ENCODE results near the gene CEBPE. TPM values are rescaled to one million over a fixed set of nuclear protein-coding genes. Genes with fewer than 3 reads are reported as not detected.

Gene CEBPE
- total RNA-seq, 1 experiment from 2014 or later = not detected

DNA sequence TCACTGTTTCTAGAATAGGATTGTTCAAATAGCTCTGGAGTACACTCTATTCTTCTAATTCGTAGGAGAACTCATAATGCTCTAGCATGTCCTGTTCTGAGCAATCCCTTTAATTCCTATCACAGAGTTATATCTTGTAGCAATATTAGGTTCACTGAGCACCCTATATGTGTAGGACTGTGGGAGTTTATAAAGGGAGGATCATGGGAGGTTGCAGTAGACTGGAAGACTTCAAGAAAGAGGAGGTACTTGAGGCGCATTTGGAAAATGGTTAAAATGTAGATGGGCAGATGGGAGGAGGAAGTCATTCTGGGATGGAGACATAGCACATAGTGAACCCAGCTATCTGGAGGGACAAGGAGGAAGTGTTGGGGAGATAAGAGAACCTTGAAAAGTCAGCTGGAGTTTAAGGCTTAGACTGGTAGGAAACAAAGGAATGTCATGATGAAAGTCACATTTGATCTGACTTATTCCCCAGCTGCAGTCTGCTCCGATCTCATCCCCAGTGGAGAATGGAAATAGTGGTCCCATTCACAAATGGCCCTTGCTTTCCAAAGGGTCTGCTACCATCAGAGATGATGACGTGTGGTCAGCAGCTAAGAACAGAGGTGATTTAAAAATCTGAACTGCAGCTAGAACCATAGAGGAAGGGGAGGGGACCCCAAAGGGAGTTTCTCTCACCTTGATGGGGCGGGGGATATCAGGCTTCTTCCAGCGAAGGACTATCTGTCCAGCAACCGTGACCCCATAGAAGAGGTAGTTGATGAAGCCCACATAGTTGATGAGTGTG is 10.1 kb upstream of the CEBPE start:
- Mint-ChIP-seq H3K4me3 (ENCODE audit: low read depth, unreplicated experiment) (no peak overlapping the region), H3K27me3 (ENCODE audit: unreplicated experiment) (peaks cover 77% of the 10 kb centered on the region), H3K36me3 (ENCODE audit: insufficient read depth, unreplicated experiment) (no peaks in the 10 kb centered on the region), H3K27ac (ENCODE audit: unreplicated experiment) (no peak overlapping the region), H3K4me1 (ENCODE audit: low read depth, unreplicated experiment) (peaks cover 8% of the 10 kb centered on the region), H3K9me3 (ENCODE audit: low read depth, unreplicated experiment) (no peaks in the 10 kb centered on the region)
- no peak for TF ChIP-seq CTCF (IDR thresholded peaks at IDR 0.05; ENCODE audit: unreplicated experiment)
- no TSS peak for BruUV-seq (replicated peaks)
- no peak for DNase-seq
- CTCF ChIA-PET = interaction anchor here (1.6 kb wide), 1 partner anchor 58 kb away, joined by 6 read pairs; no protein-coding TSS in a partner anchor
- intact Hi-C loops (cut with micrococcal nuclease; ENCODE audit: unreplicated experiment) = no loop called here

GRCh38 chr14:23127861-23128260 is 8.8 kb upstream of the CEBPE start:
- TF ChIP-seq CTCF (IDR thresholded peaks at IDR 0.05; ENCODE audit: unreplicated experiment) = no peak
- no peaks in the 10 kb centered on the region for H3K9me3 Mint-ChIP-seq (ENCODE audit: low read depth, unreplicated experiment)
- no peaks in the 10 kb centered on the region for H3K36me3 Mint-ChIP-seq (ENCODE audit: insufficient read depth, unreplicated experiment)
- no peak overlapping the region for H3K4me3 Mint-ChIP-seq (ENCODE audit: low read depth, unreplicated experiment)
- no peak overlapping the region for H3K27ac Mint-ChIP-seq (ENCODE audit: unreplicated experiment)
- CTCF ChIA-PET = no interaction called here
- peaks cover 90% of the 10 kb centered on the region for H3K27me3 Mint-ChIP-seq (ENCODE audit: unreplicated experiment)
- BruUV-seq (replicated peaks) = no TSS peak
- H3K4me1 Mint-ChIP-seq (ENCODE audit: low read depth, unreplicated experiment) = peaks cover 21% of the 10 kb centered on the region
- no peak for DNase-seq
- intact Hi-C loops (cut with micrococcal nuclease; ENCODE audit: unreplicated experiment) = no loop called here

GRCh38 chr14:23126548-23127278 is 7.7 kb upstream of the CEBPE start:
- no peak for DNase-seq
- Mint-ChIP-seq H3K4me1 (ENCODE audit: low read depth, unreplicated experiment) (peaks cover 23% of the 10 kb centered on the region), H3K36me3 (ENCODE audit: insufficient read depth, unreplicated experiment) (no peaks in the 10 kb centered on the region), H3K9me3 (ENCODE audit: low read depth, unreplicated experiment) (no peaks in the 10 kb centered on the region), H3K4me3 (ENCODE audit: low read depth, unreplicated experiment) (no peak overlapping the region), H3K27me3 (ENCODE audit: unreplicated experiment) (peaks cover 99% of the 10 kb centered on the region), H3K27ac (ENCODE audit: unreplicated experiment) (no peak overlapping the region)
- intact Hi-C loops (cut with micrococcal nuclease; ENCODE audit: unreplicated experiment) = no loop called here
- no TSS peak for BruUV-seq (replicated peaks)
- CTCF ChIA-PET = no interaction called here
- no peak for TF ChIP-seq CTCF (IDR thresholded peaks at IDR 0.05; ENCODE audit: unreplicated experiment)

DNA sequence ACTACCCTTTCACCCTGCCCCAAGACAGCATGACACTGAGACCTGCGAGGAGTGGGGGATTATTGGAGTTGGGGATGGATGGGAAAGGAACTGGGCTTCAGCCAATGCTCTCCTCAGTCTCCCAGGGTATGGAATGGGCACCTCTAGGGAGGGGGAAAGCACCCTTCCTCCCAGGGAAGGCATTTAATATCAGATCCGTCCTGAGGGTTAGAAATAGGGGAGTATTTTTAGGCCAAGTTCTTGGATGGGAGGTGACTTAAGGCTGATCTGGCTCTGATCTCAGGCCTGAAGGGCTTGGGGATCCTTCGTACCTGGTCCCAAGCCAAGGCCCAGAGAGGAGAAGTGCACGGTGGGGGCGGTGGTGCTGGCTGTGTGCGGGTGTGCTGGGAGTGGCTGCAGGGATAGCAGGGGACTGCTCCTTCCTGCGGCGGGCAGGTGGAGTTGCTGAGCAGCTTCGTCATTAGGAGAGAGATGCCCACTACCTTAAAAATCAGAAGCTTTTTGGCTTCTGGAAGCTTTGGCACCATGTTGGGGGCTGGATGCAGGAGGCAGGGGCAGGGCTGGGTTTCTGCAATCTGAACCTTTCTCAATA is 7.0 kb upstream of the CEBPE start:
- no peak for DNase-seq
- Mint-ChIP-seq H3K27me3 (ENCODE audit: unreplicated experiment) (peaks cover 99% of the 10 kb centered on the region), H3K4me3 (ENCODE audit: low read depth, unreplicated experiment) (no peak overlapping the region), H3K4me1 (ENCODE audit: low read depth, unreplicated experiment) (peaks cover 26% of the 10 kb centered on the region), H3K9me3 (ENCODE audit: low read depth, unreplicated experiment) (no peaks in the 10 kb centered on the region), H3K36me3 (ENCODE audit: insufficient read depth, unreplicated experiment) (no peaks in the 10 kb centered on the region), H3K27ac (ENCODE audit: unreplicated experiment) (no peak overlapping the region)
- intact Hi-C loops (cut with micrococcal nuclease; ENCODE audit: unreplicated experiment) = no loop called here
- BruUV-seq (replicated peaks) = no TSS peak
- TF ChIP-seq CTCF (IDR thresholded peaks at IDR 0.05; ENCODE audit: unreplicated experiment) = no peak
- CTCF ChIA-PET = no interaction called here

Data from Calu3 (cell line).